A673 (cell line): ENCODE results near the gene CD96.

Experiments
- EZH2 ChIP-seq: fragments of 200-600 bp; sonication (generic); IDR thresholded peaks from 2 replicates; pipeline ENCODE4 v1.6.1; 2017; ENCODE audit warnings: borderline replicate concordance, low read depth, mild to moderate bottlenecking, mixed read lengths, antibody characterized with exemption, low read length; ENCODE audit not compliant: poor library complexity, severe bottlenecking
- TF ChIP-seq, protein P1 (sequence below): fragments of 300-800, 200-600 bp; sonication (generic); conservative IDR thresholded peaks from 2 replicates; pipeline ENCODE4 v1.5.1; 2017; ENCODE audit warnings: low read depth, mild to moderate bottlenecking, antibody characterized with exemption, low read length, moderate library complexity, mixed read lengths

- no peak for TF ChIP-seq EZH2
- TF ChIP-seq, protein P1, sequence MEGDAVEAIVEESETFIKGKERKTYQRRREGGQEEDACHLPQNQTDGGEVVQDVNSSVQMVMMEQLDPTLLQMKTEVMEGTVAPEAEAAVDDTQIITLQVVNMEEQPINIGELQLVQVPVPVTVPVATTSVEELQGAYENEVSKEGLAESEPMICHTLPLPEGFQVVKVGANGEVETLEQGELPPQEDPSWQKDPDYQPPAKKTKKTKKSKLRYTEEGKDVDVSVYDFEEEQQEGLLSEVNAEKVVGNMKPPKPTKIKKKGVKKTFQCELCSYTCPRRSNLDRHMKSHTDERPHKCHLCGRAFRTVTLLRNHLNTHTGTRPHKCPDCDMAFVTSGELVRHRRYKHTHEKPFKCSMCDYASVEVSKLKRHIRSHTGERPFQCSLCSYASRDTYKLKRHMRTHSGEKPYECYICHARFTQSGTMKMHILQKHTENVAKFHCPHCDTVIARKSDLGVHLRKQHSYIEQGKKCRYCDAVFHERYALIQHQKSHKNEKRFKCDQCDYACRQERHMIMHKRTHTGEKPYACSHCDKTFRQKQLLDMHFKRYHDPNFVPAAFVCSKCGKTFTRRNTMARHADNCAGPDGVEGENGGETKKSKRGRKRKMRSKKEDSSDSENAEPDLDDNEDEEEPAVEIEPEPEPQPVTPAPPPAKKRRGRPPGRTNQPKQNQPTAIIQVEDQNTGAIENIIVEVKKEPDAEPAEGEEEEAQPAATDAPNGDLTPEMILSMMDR = no peak
Measured at GRCh38 chr3:111603679-111604078, 61.7 kb downstream of the CD96 start.
